ENCODE results near the gene ARHGAP22. TPM values are rescaled to one million over a fixed set of nuclear protein-coding genes. Genes with fewer than 3 reads are reported as not detected.

Gene ARHGAP22
- total RNA-seq, 1 donor from 2014 or later: 3.2 TPM

DNA sequence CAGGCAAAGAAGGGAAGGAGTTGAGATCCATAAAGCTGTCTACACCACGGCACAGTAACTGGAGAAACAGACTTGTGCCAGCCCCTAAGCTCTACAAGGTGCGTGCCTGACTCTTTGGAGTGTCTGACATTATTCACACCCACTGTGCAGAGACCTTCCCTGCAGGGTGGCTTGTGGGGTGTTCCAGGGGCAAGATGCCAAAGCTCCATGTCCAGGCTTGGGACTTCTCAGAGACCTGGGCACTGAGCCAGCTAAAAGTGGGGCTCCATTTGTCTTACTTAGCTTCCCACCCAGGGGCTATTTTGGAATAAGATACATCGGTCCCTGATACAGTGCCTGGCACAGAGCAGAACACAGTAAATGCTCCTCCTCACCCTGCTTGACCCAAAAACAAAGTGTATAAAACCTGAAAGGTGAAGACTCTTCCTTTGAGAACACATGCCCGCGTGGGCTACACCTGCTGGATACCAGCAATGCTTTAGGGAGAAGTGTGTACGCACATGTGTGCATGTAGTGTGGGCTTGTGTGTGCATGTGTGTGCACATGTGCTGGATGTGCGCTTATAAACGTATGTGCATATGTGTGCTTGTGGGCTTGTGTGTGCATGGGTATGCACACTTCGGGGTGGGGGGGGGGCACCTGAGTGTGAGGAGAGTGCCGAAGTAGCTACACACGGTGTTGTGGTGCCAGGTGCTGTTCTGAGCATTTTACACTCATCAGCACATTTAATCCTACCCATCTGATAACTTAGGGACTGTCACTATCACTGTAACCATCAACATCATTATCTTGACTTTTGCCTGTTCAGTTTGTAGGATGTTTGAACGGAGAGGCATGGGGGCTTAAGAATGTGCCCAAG, 143.0 kb downstream of the ARHGAP22 start:
- no peak overlapping the region for H3K4me3 ChIP-seq
- H3K9me3 ChIP-seq: no peaks in the 10 kb centered on the region
- intact Hi-C loops (cut with DNase I): no loop called here
- no peaks in the 10 kb centered on the region for H3K27me3 ChIP-seq
- H3K4me1 ChIP-seq: peaks cover 12% of the 10 kb centered on the region
- no peaks in the 10 kb centered on the region for H3K36me3 ChIP-seq
- no peak overlapping the region for H3K27ac ChIP-seq
- peak in 1 of 2 donors; percentile 81 for DNase-seq (ENCODE audit: extremely low spot score in 2 of 2)
- TF ChIP-seq, protein P1, sequence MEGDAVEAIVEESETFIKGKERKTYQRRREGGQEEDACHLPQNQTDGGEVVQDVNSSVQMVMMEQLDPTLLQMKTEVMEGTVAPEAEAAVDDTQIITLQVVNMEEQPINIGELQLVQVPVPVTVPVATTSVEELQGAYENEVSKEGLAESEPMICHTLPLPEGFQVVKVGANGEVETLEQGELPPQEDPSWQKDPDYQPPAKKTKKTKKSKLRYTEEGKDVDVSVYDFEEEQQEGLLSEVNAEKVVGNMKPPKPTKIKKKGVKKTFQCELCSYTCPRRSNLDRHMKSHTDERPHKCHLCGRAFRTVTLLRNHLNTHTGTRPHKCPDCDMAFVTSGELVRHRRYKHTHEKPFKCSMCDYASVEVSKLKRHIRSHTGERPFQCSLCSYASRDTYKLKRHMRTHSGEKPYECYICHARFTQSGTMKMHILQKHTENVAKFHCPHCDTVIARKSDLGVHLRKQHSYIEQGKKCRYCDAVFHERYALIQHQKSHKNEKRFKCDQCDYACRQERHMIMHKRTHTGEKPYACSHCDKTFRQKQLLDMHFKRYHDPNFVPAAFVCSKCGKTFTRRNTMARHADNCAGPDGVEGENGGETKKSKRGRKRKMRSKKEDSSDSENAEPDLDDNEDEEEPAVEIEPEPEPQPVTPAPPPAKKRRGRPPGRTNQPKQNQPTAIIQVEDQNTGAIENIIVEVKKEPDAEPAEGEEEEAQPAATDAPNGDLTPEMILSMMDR (IDR thresholded peaks at IDR 0.05): no peak
- TF ChIP-seq POLR2AphosphoS5 (IDR thresholded peaks at IDR 0.05; ENCODE audit: insufficient read depth in 1 of 2, low read depth in 1 of 2) (no peak), POLR2A (IDR thresholded peaks at IDR 0.05) (no peak)

- H3K9me3 ChIP-seq: no peaks in the 10 kb centered on the region
- no peak for DNase-seq (ENCODE audit: extremely low spot score in 2 of 2)
- H3K4me1 ChIP-seq: peaks cover 1% of the 10 kb centered on the region
- H3K27ac ChIP-seq: no peak overlapping the region
- no peak overlapping the region for H3K4me3 ChIP-seq
- no peaks in the 10 kb centered on the region for H3K27me3 ChIP-seq
- intact Hi-C loops (cut with DNase I): no loop called here
- TF ChIP-seq POLR2A (IDR thresholded peaks at IDR 0.05): no peak
- TF ChIP-seq POLR2AphosphoS5 (IDR thresholded peaks at IDR 0.05; ENCODE audit: insufficient read depth in 1 of 2, low read depth in 1 of 2): no peak
- H3K36me3 ChIP-seq: no peaks in the 10 kb centered on the region
These were observed 144.7 kb downstream of the ARHGAP22 start for GRCh38 chr10:48460182-48460581.

DNA sequence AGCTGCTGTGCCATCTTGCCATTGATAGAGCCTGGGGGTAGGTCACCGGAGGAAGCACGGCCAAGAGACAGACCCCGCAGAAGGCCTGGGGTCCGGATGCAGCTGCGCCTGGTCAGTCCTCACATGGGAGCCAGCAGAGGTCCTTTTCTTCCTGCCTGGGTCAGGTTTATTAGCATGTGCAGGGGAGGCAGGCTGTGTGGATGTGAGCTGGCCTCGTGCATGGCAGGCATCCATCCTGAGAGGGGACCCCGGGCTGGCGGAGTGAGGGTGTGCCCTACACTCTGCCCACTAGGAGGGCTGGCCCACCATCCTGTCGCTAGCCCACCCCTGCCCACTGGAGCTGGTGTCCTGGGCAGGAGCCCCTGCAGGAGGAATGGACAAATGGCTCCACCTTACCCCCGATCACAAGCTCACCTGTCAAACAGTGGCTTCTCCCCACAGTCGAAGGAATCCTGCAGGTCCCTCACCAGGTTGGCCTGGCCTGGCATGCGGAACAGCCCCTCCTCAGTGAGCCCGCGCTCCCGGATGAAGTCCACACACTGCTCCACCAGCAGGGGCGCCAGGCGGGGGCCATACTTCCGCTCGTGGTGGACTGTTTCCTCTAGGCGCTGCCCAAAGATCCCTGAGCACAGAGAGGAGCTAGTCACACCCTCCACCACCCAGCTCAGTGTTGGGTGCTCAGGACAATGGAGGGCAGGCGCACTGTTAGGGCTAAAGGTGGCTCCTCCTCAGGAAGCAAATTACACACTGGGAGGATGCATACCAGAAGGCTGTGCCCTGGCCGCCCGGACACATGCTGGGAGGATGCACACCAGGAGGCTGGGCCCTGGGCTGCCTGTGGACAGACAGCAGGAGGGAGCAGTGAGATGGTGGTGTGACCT, 145.4 kb downstream of the ARHGAP22 start:
- Histone ChIP-seq H3K27ac (no peak overlapping the region), H3K36me3 (no peaks in the 10 kb centered on the region), H3K9me3 (no peaks in the 10 kb centered on the region), H3K4me3 (no peak overlapping the region), H3K27me3 (no peaks in the 10 kb centered on the region), H3K4me1 (no peaks in the 10 kb centered on the region)
- TF ChIP-seq POLR2AphosphoS5 (IDR thresholded peaks at IDR 0.05; ENCODE audit: insufficient read depth in 1 of 2, low read depth in 1 of 2) (no peak), POLR2A (IDR thresholded peaks at IDR 0.05) (no peak)
- TF ChIP-seq, protein P1 (IDR thresholded peaks at IDR 0.05): no peak
- DNase-seq (ENCODE audit: extremely low spot score in 2 of 2): peak; percentile 79 to 91
- intact Hi-C loops (cut with DNase I): no loop called here

DNA sequence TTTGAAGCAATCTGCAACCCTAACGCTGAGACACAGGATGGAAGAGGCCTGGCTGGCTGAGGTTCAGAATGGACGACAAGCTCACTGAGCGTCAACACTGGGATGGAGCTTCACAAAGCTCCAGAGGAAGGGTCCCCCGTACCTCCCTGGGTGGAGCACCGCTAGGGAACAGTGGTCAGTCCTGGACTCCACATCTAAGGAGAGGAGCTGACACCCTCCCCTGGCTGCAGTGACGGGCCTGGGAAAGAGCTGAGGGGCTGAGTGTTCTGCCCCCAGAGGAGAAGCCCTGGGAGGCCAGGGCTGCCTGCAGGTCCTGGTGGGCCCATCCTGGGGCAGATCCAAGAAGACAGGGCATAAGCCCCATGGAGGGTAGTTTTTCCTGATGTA, 146.2 kb downstream of the ARHGAP22 start:
- no peaks in the 10 kb centered on the region for H3K4me1 ChIP-seq
- H3K4me3 ChIP-seq: no peak overlapping the region
- no peaks in the 10 kb centered on the region for H3K27me3 ChIP-seq
- intact Hi-C loops (cut with DNase I): no loop called here
- DNase-seq (ENCODE audit: extremely low spot score in 2 of 2): peak in 1 of 2 donors; percentile 78
- H3K27ac ChIP-seq: no peak overlapping the region
- H3K36me3 ChIP-seq: no peaks in the 10 kb centered on the region
- no peaks in the 10 kb centered on the region for H3K9me3 ChIP-seq
- TF ChIP-seq POLR2A (IDR thresholded peaks at IDR 0.05): no peak

DNA sequence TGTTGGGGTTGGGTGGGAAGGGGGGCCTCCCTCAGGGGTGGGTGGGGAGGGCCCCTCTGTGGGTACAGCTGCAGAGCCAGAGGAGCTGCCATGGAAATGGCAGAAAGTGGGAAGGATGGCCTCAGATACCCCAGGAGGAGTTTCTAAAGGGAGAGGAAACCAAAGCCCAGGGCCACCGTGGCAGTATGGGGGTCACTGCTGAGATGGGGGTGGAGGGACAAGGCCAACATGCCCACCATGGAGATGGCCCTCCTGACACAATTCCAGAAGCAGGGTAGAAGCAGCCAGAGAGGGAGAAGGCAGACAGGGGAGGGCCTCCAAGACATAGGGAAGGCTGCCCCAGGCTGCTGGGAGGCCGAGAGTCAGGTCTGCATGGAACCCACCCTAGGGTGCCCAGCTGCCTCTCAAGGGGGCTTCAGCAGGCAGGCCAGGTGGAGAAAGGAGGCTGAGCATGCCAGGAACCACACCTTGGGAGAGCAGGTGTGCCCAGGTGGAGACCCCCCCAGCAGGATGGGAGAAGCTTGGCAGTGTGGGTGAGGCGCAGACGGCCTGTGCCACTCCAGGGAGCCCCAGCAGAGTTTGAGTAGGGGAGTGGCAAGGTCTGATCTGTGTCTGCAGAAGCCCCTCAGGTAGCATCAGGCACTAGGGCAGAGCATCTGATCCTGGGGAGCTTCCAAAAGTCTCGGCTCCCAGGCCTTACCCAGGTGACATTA, 146.8 kb downstream of the ARHGAP22 start:
- TF ChIP-seq, protein P1 (IDR thresholded peaks at IDR 0.05): no peak
- TF ChIP-seq POLR2AphosphoS5 (IDR thresholded peaks at IDR 0.05; ENCODE audit: insufficient read depth in 1 of 2, low read depth in 1 of 2): no peak
- TF ChIP-seq POLR2A (IDR thresholded peaks at IDR 0.05): no peak
- Histone ChIP-seq H3K4me1 (no peaks in the 10 kb centered on the region), H3K36me3 (no peaks in the 10 kb centered on the region), H3K27me3 (no peaks in the 10 kb centered on the region), H3K9me3 (no peaks in the 10 kb centered on the region), H3K27ac (no peak overlapping the region), H3K4me3 (no peak overlapping the region)
- peak in 1 of 2 donors; percentile 79 for DNase-seq (ENCODE audit: extremely low spot score in 2 of 2)
- intact Hi-C loops (cut with DNase I): no loop called here

Measured in vagina (tissue), 2 donors.